Inflammatory macrophage treated with lipopolysaccharide for 4 hours (primary cell): ENCODE results near the gene DOCK4.
A peak's percentile ranks its signal among the peaks of the same experiment; 100 is the strongest.

Experiments
- DNase-seq: peaks from one replicate; pipeline ENCODE4 v3.0.0-alpha.2; 2020

DOCK4 gene

DNA sequence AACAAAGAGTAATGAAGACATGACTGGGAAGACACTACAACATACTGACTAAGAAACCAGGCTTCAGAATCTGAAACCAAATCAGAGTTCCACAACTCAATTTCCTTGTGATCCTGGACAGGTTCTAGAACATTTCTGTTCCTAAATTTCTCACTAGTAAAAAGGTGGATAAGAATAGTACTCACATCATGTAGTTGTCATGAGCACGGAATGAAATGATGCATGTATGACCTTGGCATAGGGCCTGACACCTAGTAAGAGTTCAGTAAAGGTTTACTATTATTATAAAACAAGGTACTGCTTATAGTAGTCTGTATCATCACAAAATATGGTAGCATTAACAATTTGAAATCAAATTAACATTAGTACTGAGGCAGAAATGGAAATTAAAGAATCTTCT is 19.9 kb downstream of the DOCK4 start:
- no peak for DNase-seq

DNA sequence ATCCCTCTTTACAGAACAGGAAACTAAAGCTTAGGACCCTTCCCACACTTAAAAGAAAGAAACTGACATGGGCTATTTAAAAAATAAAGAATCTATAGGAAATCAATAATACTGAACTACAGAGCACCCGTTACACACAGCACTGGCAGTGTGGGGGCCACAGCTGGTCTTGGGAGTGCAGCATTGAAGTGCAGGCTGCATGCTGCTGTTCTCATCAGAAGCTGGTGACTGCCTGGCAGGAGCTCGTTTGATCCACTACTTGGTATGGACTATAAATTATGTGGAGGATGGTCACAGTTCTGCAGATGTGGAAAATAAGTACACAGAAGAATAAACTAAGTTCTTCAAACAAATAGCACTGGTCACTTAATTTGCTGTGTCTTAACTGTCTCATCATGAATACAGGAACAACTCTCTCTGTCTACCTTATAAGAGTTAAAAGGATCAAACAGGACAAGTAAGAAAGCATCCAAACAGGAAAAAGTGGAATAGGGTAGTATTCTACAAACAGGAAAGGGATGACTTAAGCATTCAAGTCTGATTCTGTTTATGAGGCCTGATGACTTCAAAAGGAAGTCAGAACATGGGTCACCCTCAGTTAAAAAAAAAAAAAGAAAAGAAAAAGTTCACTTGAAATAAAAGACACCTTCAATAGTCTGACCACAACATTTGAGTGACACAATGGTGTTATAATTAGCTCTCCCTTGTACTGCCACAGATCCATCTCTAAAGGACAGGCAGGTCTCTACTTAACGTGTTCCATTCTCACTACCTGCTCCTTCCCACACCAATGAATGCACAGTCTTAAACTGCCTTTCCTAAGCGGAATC is 21.0 kb downstream of the DOCK4 start:
- DNase-seq: no peak

DNA sequence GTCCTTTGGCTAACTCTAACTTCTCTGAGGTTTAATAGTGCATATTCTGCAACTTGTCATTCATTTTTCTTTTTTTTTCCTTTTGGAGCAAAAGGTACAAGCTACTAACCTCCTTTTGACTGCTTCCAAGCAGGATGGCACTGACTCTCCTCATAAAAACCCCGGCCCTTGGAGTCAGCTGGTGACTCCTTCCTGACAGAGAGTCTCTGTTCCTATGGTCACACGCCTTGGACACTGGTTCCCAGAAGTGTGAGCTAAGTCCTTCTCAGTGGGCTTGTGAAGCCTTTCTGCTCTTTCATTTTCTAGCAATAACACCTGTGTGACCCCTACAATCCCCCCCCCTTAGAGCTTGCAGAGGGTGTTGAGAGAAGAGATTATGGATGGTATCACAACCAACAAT is 21.7 kb downstream of the DOCK4 start:
- no peak for DNase-seq

DNA sequence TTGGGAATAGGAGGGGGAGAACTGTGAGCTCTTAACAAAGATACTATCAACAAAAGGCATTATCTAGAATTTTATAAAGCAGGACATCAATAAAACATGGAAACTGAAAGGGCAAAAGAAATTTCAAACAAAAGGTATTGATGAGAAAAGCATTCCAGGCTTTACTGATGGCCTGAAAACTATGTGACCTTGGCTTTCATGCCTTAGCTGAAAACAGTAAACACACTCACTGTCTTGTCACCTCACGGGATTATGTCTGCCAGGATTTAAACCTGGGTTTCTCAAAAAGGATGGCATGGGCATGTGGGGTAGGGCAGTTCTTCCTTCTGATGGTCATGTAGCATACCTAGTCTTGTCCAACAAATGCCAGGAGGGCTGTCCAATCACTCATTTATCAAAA is 22.9 kb downstream of the DOCK4 start:
- DNase-seq: no peak

GRCh38 chr7:112182749-112183148 is 23.4 kb downstream of the DOCK4 start:
- DNase-seq: no peak

DNA sequence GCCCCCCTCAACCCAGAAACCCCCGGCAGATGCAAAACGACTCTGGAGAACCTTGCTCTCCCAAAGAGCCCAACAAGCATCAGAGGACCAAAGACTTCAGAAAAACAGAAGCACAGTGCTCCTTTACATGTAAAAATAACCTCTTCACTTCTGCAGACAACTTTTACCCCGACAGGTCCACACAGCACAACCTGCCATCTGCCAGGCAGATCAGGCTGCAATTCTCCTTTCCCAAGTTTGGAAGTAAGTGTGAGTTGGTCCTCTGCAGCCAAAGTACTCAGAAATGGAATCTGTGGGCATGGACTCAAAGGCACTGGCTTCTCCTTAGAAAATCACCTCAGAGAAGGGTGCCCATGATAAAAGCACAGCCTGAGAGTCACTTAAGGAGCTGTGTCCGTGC is 26.0 kb downstream of the DOCK4 start:
- no peak for DNase-seq

DNA sequence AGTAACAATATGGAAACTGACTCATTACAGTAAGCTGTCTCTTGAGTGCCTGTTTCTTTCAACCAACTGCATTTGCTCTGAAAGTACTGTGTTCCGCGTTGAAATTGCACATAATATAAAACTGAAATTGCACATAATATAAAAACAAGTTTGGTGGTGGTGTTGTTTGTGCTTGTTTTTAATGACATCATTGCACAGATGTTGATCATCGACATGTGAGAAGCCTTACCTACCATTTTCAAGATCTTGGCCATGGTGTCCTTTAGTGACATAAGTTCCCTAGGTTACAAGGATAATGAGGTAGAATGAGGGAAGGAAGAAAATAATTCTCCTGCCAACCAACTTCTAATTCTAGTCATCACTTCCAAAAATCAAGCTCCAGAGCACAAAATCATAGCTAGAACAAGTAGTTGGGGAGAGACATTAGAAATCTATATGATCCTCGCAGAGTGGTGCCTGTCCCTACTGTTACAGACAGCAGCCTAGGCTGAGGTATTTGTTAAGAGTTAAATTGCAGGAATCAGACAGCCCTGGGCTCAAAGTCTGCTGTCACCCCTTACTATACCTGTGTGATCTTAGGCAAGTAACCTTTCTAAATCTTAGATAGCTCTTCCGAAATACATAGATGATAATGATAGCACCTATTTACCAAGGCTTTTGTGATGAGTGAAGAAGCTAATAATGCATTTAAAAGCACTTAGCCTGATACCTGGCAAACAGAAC is 29.3 kb downstream of the DOCK4 start:
- no peak for DNase-seq

DNA sequence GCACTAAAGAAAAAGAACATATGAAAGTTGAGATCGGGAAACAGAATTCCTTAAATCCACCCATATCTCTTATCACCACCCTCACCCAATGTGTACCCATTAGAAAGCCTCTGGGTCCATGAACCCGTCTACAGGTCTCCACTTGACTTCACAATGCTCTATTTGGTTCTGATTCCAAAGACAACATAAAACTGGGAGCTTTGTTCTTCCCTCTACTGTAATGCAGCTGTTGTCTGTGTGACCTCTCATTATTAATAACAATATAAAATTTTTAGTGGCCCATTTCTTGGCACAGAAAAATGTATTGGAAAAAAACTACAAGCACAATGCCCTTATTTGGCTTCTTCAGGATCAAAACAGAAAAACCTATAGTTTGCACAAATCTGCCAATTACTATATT is 30.0 kb downstream of the DOCK4 start:
- no peak for DNase-seq

DNA sequence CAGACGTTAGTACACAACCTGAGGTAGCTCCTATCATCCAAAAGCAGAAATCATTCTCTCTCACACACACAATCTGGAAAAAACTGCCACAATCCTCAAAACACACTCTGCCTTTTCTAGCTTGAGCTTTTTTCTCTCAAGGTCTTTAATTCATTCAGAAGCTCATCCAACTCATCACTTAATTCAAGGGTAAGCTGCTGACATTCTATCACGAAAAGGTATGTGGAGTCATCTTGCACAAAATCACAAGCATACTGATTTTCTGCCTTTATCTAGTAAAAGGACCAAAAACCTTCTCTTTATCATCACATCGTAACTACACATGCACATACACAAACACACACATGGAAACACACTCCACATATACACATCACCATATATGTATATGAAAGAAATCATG is 32.0 kb downstream of the DOCK4 start:
- no peak for DNase-seq

GRCh38 chr7:112173568-112173905 is 32.7 kb downstream of the DOCK4 start:
- DNase-seq: no peak

- no peak for DNase-seq
These were observed 33.2 kb downstream of the DOCK4 start for GRCh38 chr7:112172870-112173567.

DNA sequence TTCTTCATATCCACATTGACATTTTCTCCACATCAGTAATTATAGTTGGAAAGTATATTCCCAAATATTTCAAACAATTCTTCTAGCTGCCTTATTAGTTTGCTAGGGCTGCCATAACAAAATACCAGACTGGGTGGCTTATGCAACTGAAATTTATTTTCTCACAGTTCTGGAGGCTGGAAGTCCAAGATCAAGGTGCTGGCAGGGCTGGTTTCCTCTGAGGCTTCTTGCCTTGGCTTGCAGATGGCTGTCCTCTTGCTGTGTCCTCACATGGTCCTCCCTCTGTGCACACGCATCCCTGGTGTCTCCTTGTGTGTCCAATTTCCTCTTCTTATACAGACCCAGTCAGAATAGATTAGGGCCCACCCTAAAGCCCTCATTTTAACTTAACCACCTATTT is 34.5 kb downstream of the DOCK4 start:
- no peak for DNase-seq

- DNase-seq: no peak
These were observed 37.3 kb downstream of the DOCK4 start for GRCh38 chr7:112168915-112169314.

GRCh38 chr7:112167147-112167546 is 39.1 kb downstream of the DOCK4 start:
- no peak for DNase-seq

- no peak for DNase-seq
These were observed 43.3 kb downstream of the DOCK4 start for GRCh38 chr7:112162784-112163506.

DNA sequence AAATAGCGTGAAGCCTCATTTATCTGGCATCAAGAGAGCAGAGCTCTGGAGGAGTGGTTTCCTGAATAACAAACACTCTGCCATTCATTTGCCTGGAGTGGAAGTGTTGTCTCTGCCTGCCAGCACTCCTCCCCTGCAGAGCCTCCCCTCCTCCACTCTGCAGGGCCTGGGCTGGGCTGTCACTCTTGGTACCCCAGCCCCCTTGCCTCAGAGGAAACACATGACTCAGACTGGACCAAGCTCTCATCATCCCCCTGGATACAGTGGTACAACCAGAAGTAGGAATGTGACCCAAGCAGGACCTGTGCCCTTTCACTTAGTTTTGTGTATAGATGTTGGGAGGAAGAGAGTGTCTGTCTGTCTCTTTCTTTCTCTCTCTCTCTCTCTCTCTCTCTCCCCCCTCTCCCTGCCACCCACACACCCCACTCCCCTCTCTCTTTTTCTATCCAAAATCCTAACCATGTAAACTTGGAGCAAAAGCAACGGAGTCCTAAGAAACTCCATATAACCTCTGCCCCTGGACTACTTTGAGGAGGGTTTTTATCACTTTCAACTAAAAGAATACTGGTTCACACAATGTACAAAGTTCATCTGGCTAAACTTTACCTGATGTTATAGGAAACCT is 43.9 kb downstream of the DOCK4 start:
- DNase-seq: peak; percentile 18

DNA sequence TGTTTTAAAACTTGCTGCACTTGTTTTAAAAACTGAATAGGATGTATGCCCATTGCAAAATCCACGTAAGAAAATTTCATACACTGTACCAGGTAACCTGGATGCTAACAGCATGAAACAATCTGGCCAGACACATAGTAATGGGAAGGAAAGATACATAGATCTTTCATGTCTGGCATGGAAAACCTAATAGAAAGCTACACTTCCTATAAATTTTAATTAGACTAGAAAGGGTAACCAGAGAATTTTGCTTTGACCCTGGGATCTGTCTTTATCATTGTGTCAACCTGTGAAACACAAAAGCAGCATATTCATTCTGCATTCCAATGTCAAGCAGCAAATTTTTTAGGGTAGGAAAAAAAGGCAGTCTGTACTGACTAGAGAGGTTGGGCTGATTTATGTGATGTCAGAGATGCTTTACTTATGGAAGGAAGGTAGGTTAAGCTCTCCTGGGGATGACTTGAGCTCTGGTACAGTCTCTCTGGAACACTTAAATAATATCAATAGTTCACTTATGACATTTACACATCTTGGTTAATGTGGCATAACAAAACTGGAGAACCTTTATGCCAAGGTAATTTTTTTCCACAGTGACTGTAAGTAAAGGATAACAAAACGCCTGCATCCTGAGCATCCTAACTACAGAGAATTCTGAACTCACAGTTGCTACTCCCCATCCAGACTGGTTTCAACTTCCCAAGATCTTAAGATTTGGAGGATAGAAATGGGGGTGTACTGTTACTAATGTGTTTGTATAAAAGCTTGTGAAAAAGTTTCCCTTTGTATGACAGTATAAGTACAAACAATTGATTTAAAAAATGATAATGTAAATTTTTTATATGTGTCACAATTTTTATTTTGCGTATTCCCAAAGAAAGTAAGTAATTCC is 44.7 kb downstream of the DOCK4 start:
- DNase-seq: no peak

GRCh38 chr7:112160771-112161150 is 45.4 kb downstream of the DOCK4 start:
- DNase-seq: no peak

DNA sequence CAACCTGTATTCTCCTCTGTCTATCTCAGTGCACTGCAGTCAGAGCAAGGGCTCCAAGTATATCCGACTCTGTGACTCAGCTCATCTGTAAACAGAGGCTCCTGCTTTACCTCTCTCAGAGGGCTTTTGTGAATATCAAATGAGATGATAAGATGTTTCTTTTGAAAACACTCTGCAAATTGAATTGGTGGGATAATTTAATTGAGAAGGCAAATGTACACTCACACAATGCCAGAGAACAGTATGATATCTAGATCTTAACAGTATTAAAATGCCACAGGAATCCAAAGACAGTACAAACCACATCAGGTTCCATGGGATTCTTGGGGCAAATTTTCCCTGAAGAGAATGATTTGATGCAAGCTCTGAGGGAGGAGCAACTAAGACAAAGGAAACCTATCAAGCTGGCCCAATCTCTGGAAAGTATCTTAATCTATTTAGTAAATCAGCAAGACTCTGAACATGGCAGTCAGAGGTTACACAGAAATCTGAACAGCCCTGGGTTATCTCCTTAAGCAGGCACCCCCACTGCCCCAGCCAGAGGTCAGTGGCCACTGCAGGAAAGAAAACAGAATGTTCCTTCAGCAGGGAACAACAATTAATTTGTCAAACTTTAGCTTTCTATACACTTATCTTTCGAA is 45.9 kb downstream of the DOCK4 start:
- no peak for DNase-seq

- peak; percentile 67 for DNase-seq
These were observed 46.8 kb downstream of the DOCK4 start for GRCh38 chr7:112159351-112159750.

DNA sequence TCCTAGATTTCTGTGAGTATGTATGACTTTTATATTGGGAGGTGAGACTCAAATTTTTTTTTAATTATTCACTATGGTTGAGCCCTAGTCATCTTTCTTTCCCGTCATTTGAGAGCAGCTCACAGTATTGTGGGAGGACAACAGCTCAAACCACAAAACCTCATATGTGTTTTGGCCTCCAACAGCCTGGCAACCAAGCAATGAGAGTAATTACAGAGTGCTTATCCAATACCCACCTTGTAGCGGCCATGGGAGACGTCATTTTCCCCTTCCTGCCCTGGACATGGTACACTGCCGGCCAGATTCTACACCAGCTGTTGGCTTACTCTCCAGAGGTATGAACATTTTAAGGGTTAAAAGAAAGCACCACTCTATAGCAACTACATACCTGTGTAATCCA is 49.1 kb downstream of the DOCK4 start:
- peak; percentile 39 for DNase-seq
